ENCODE results near the gene ABLIM2. TPM values are rescaled to one million over a fixed set of nuclear protein-coding genes. Genes with fewer than 3 reads are reported as not detected.
A peak's percentile ranks its signal among the peaks of the same experiment; 100 is the strongest.

Gene ABLIM2
- total and polyA plus RNA-seq, 7 experiments from 2014 or later: 0.22 to 5.8 (median 3.1) TPM

- ATAC-seq: no peak
- ChIA-PET CTCF (no interaction called here), POLR2A (no interaction called here)
- Mint-ChIP-seq H3K27ac (peak overlapping the region in 2 of 9 donors; percentile 11 to 39), H3K4me3 (no peak overlapping the region), H3K36me3 (no peaks in the 10 kb centered on the region), H3K9me3 (no peaks in the 10 kb centered on the region), H3K4me1 (peaks cover 16 to 34% (median 21%) of the 10 kb centered on the region in 7 donors), H3K27me3 (peaks cover 0 to 3% (median 0%) of the 10 kb centered on the region in 5 donors)
- Histone ChIP-seq H3K27me3 (ENCODE audit: control insufficient read depth in 2 of 2, insufficient read depth in 2 of 2, low read length in 2 of 2) (no peaks in the 10 kb centered on the region), H3K4me3 (ENCODE audit: low read length) (no peak overlapping the region), H3K9me3 (ENCODE audit: control insufficient read depth in 2 of 3, low read length in 3 of 3) (no peaks in the 10 kb centered on the region), H3K27ac (ENCODE audit: low read depth, low read length) (no peak overlapping the region), H3K36me3 (ENCODE audit: control insufficient read depth in 2 of 3, insufficient read depth in 3 of 3, low read length in 3 of 3) (peaks cover 0 to 5% (median 0%) of the 10 kb centered on the region in 3 experiments), H3K4me1 (ENCODE audit: control insufficient read depth in 2 of 2, insufficient read depth in 2 of 2, low read length in 2 of 2) (peaks cover 8 to 11% of the 10 kb centered on the region in 2 donors)
- intact Hi-C loops (cut with micrococcal nuclease): loop anchor here in 1 of 2 donors (5.0 kb wide), 1 partner anchor 1288 kb away; the partner anchor contains the start of gene TBC1D14
- no peak for DNase-seq
Observed at GRCh38 chr4:8195431-8195830, 36.8 kb upstream of the ABLIM2 start.

- intact Hi-C loops (cut with micrococcal nuclease): loop anchor here in 1 of 2 donors (5.0 kb wide), 1 partner anchor 1287 kb away; the partner anchor contains the start of gene TBC1D14
- Histone ChIP-seq H3K9me3 (ENCODE audit: control insufficient read depth in 2 of 3, low read length in 3 of 3) (no peaks in the 10 kb centered on the region), H3K4me3 (ENCODE audit: low read length) (no peak overlapping the region), H3K27ac (ENCODE audit: low read depth, low read length) (no peak overlapping the region), H3K27me3 (ENCODE audit: control insufficient read depth in 2 of 2, insufficient read depth in 2 of 2, low read length in 2 of 2) (no peaks in the 10 kb centered on the region), H3K36me3 (ENCODE audit: control insufficient read depth in 2 of 3, insufficient read depth in 3 of 3, low read length in 3 of 3) (peaks cover 0 to 5% (median 0%) of the 10 kb centered on the region in 3 experiments), H3K4me1 (ENCODE audit: control insufficient read depth in 2 of 2, insufficient read depth in 2 of 2, low read length in 2 of 2) (peaks cover 8% of the 10 kb centered on the region in 2 donors)
- CTCF ChIA-PET: no interaction called here
- peaks cover 0 to 3% (median 0%) of the 10 kb centered on the region in 5 donors for H3K27me3 Mint-ChIP-seq
- POLR2A ChIA-PET: no interaction called here
- peaks cover 14 to 31% (median 16%) of the 10 kb centered on the region in 7 donors for H3K4me1 Mint-ChIP-seq
- no peak for ATAC-seq
- H3K9me3 Mint-ChIP-seq: no peaks in the 10 kb centered on the region
- DNase-seq: no peak
- no peaks in the 10 kb centered on the region for H3K36me3 Mint-ChIP-seq
- H3K27ac Mint-ChIP-seq: peak overlapping the region in 4 of 9 donors; percentile 11 to 70 (median 27)
- H3K4me3 Mint-ChIP-seq: peak overlapping the region in 1 of 10 donors; percentile 41
Observed at GRCh38 chr4:8194306-8195242, 36.0 kb upstream of the ABLIM2 start.

- no peaks in the 10 kb centered on the region for H3K27me3 ChIP-seq (ENCODE audit: control insufficient read depth in 2 of 2, insufficient read depth in 2 of 2, low read length in 2 of 2)
- Mint-ChIP-seq H3K4me3 (no peak overlapping the region), H3K4me1 (peaks cover 2 to 18% (median 8%) of the 10 kb centered on the region in 7 donors), H3K27ac (peak overlapping the region in 3 of 9 donors; percentile 9 to 46 (median 25)), H3K9me3 (no peaks in the 10 kb centered on the region), H3K36me3 (no peaks in the 10 kb centered on the region), H3K27me3 (peaks cover 0 to 3% (median 0%) of the 10 kb centered on the region in 5 donors)
- POLR2A ChIA-PET: no interaction called here
- CTCF ChIA-PET: interaction anchor here (1.0 kb wide), 1 partner anchor 16 kb away, joined by 5 read pairs; no protein-coding TSS in a partner anchor
- no peaks in the 10 kb centered on the region for H3K4me1 ChIP-seq (ENCODE audit: control insufficient read depth in 2 of 2, insufficient read depth in 2 of 2, low read length in 2 of 2)
- H3K4me3 ChIP-seq (ENCODE audit: low read length): no peak overlapping the region
- intact Hi-C loops (cut with micrococcal nuclease): loop anchor here (1.0 kb wide), 2 partner anchors 16 to 17 kb away; no protein-coding TSS in a partner anchor
- H3K27ac ChIP-seq (ENCODE audit: low read depth, low read length): no peak overlapping the region
- H3K9me3 ChIP-seq (ENCODE audit: control insufficient read depth in 2 of 3, low read length in 3 of 3): no peaks in the 10 kb centered on the region
- no peaks in the 10 kb centered on the region for H3K36me3 ChIP-seq (ENCODE audit: control insufficient read depth in 2 of 3, insufficient read depth in 3 of 3, low read length in 3 of 3)
- ATAC-seq: peak; percentile 69
- peak in 5 of 9 donors; percentile 22 to 34 (median 30) for DNase-seq
Observed at GRCh38 chr4:8192748-8193738, 34.4 kb upstream of the ABLIM2 start.

GRCh38 chr4:8191136-8191747 is 32.6 kb upstream of the ABLIM2 start:
- POLR2A ChIA-PET: interaction anchor here (0.6 kb wide), 1 partner anchor 11 kb away, joined by 5 read pairs; no protein-coding TSS in a partner anchor
- DNase-seq: no peak
- Histone ChIP-seq H3K27me3 (ENCODE audit: control insufficient read depth in 2 of 2, insufficient read depth in 2 of 2, low read length in 2 of 2) (no peaks in the 10 kb centered on the region), H3K36me3 (ENCODE audit: control insufficient read depth in 2 of 3, insufficient read depth in 3 of 3, low read length in 3 of 3) (no peaks in the 10 kb centered on the region), H3K4me1 (ENCODE audit: control insufficient read depth in 2 of 2, insufficient read depth in 2 of 2, low read length in 2 of 2) (no peaks in the 10 kb centered on the region), H3K27ac (ENCODE audit: low read depth, low read length) (no peak overlapping the region), H3K4me3 (ENCODE audit: low read length) (no peak overlapping the region), H3K9me3 (ENCODE audit: control insufficient read depth in 2 of 3, low read length in 3 of 3) (no peaks in the 10 kb centered on the region)
- CTCF ChIA-PET: interaction anchor here (0.6 to 1.2 kb wide), 3 partner anchors 17 to 1187 kb away, joined by 3 read pairs; no protein-coding TSS in a partner anchor
- intact Hi-C loops (cut with micrococcal nuclease): no loop called here
- H3K36me3 Mint-ChIP-seq: no peaks in the 10 kb centered on the region
- peak; percentile 73 for ATAC-seq
- H3K4me3 Mint-ChIP-seq: no peak overlapping the region
- H3K27ac Mint-ChIP-seq: peak overlapping the region in 1 of 9 donors; percentile 46
- no peaks in the 10 kb centered on the region for H3K9me3 Mint-ChIP-seq
- peaks cover 2 to 11% (median 7%) of the 10 kb centered on the region in 7 donors for H3K4me1 Mint-ChIP-seq
- H3K27me3 Mint-ChIP-seq: peaks cover 0 to 6% (median 0%) of the 10 kb centered on the region in 5 donors

GRCh38 chr4:8189551-8190466 is 31.2 kb upstream of the ABLIM2 start:
- no peak overlapping the region for H3K27ac Mint-ChIP-seq
- intact Hi-C loops (cut with micrococcal nuclease): no loop called here
- ATAC-seq: no peak
- ChIA-PET CTCF (no interaction called here), POLR2A (no interaction called here)
- DNase-seq: no peak
- no peaks in the 10 kb centered on the region for H3K36me3 Mint-ChIP-seq
- peaks cover 0 to 6% (median 0%) of the 10 kb centered on the region in 5 donors for H3K27me3 Mint-ChIP-seq
- Histone ChIP-seq H3K36me3 (ENCODE audit: control insufficient read depth in 2 of 3, insufficient read depth in 3 of 3, low read length in 3 of 3) (no peaks in the 10 kb centered on the region), H3K4me1 (ENCODE audit: control insufficient read depth in 2 of 2, insufficient read depth in 2 of 2, low read length in 2 of 2) (no peaks in the 10 kb centered on the region), H3K27ac (ENCODE audit: low read depth, low read length) (no peak overlapping the region), H3K9me3 (ENCODE audit: control insufficient read depth in 2 of 3, low read length in 3 of 3) (no peaks in the 10 kb centered on the region), H3K27me3 (ENCODE audit: control insufficient read depth in 2 of 2, insufficient read depth in 2 of 2, low read length in 2 of 2) (no peaks in the 10 kb centered on the region), H3K4me3 (ENCODE audit: low read length) (no peak overlapping the region)
- H3K4me3 Mint-ChIP-seq: no peak overlapping the region
- H3K4me1 Mint-ChIP-seq: peaks cover 2 to 11% (median 7%) of the 10 kb centered on the region in 7 donors
- no peaks in the 10 kb centered on the region for H3K9me3 Mint-ChIP-seq
